Measurements from ENCODE around the gene ZNF217. TPM values are rescaled to one million over a fixed set of nuclear protein-coding genes. Genes with fewer than 3 reads are reported as not detected.
"Not testable (repeated sequence)": the region's sequence is repeated elsewhere in the genome, so short reads cannot be mapped to it uniquely, and the experiment has no call there.

The ZNF217 gene
- total RNA-seq, 1 donor from 2014 or later = 22.1 TPM

- no peak for TF ChIP-seq CTCF (conservative IDR thresholded peaks at IDR 0.05; ENCODE audit: low read depth, low read length)
Observed at GRCh38 chr20:53522696-53523095, 70.9 kb downstream of the ZNF217 start.

GRCh38 chr20:53522026-53522425 is 71.6 kb downstream of the ZNF217 start:
- H3K4me3 ChIP-seq (ENCODE audit: low read depth, low read length) = no peak overlapping the region
- no peak for DNase-seq (ENCODE audit: low read depth)
- no peak for TF ChIP-seq CTCF (conservative IDR thresholded peaks at IDR 0.05; ENCODE audit: low read depth, low read length)

More at GRCh38 chr20:53522696-53523095, 70.9 kb downstream of the ZNF217 start:
- DNase-seq (ENCODE audit: low read depth) = no peak
- H3K4me3 ChIP-seq (ENCODE audit: low read depth, low read length) = no peak overlapping the region

GRCh38 chr20:53521421-53521820 is 72.2 kb downstream of the ZNF217 start:
- DNase-seq (ENCODE audit: low read depth); H3K4me3 ChIP-seq (ENCODE audit: low read depth, low read length): not testable (repeated sequence)

GRCh38 chr20:53517146-53517545 is 76.5 kb downstream of the ZNF217 start:
- TF ChIP-seq CTCF (conservative IDR thresholded peaks at IDR 0.05; ENCODE audit: low read depth, low read length) = no peak
- H3K4me3 ChIP-seq (ENCODE audit: low read depth, low read length) = no peak overlapping the region
- DNase-seq (ENCODE audit: low read depth) = no peak
